Measurements from ENCODE around the gene RANBP1.

The RANBP1 gene

GRCh38 chr22:20149257-20150250 is 33.6 kb downstream of the RANBP1 start:
- Histone ChIP-seq H3K36me3 (ENCODE audit: control insufficient read depth, insufficient read depth, low read length) (peaks cover 4% of the 10 kb centered on the region), H3K9me3 (ENCODE audit: control insufficient read depth, low read length) (no peaks in the 10 kb centered on the region), H3K4me3 (ENCODE audit: extremely low read depth, insufficient read depth, low read length, poor library complexity, severe bottlenecking) (no peak overlapping the region), H3K4me1 (ENCODE audit: control insufficient read depth, insufficient read depth, low read length, poor library complexity, severe bottlenecking) (no peaks in the 10 kb centered on the region), H3K27ac (ENCODE audit: low read depth, low read length, severe bottlenecking) (no peak overlapping the region)
- WGBS, 2 experiments (ENCODE audit: insufficient coverage in 2 of 2) = 91 to 92% methylated on average over 16 to 27 of the region's 32 CpGs

DNA sequence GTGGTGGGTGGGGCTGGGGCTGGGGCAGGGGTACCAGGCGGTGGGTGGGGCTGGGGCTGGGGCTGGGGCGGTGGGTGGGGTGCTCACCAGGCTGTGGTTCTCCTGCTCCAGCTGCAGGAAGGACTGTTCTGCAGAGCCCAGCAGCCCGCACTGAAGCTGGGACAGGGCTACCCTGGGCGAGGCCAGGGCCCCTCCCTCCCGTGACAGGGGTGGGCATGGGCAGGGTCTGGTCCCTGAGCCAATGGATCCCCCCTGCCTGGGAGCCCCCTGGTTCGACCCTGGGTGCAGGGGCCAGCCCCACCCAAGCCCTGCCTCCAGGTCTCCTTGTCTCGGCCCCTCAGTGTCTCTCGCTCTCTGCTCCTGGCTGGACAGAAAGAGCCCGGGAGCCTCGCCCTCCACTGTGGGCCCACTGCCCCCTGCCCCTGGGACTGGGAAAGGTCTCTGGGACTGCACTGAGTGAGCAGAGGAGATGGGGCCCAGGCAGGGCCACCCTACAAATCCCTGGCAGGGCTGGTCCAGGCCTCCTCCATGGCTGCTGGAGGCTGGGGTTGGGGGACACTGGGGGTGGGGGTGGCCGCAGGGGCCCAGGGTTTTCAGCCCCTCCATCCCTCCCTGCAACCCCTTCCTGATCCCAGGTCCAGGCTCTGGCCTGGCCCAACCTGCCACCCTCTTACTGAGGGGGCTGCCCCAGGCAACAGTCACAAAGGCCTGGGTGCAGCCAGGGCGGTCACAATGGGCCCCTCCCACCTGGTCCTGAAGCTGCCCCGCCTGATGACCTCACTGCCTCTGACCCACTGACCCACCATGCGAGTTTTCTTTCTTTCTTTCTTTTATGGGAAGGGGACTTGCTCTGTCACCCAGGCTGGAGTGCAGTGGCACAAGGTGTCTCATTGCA is 34.7 kb downstream of the RANBP1 start, which contains the start of gene CCDC188:
Gene CCDC188, minus strand, starts transcription at position 675 of the 895 bp plus-strand sequence. Its CDS starts 69 bp downstream, at position 606.
- H3K4me1 ChIP-seq (ENCODE audit: control insufficient read depth, insufficient read depth, low read length, poor library complexity, severe bottlenecking) = no peaks in the 10 kb centered on the region
- no peak within 1 kb of the TSS for H3K27ac ChIP-seq (ENCODE audit: low read depth, low read length, severe bottlenecking)
- WGBS, 2 experiments (ENCODE audit: insufficient coverage in 2 of 2) = 90 to 93% methylated on average over 7 to 8 of the region's 14 CpGs
- H3K9me3 ChIP-seq (ENCODE audit: control insufficient read depth, low read length) = no peaks in the 10 kb centered on the region
- no peak within 1 kb of the TSS for H3K4me3 ChIP-seq (ENCODE audit: extremely low read depth, insufficient read depth, low read length, poor library complexity, severe bottlenecking)
- peaks cover 2% of the 10 kb centered on the region for H3K36me3 ChIP-seq (ENCODE audit: control insufficient read depth, insufficient read depth, low read length)

DNA sequence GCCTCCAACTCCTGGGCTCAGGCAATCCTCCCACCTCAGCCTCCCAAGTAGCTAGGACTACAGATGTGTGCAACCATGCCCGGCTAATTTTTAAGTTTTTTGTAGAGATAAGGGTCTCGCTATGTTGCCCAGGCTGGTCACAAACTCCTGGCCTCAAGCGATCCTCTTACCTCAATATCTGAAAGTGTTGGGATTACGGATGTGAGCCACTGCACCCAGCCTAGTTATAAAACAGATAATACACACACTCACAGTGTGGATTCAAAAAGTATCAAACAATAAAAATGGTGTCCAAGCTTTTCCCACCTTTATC is 35.3 kb downstream of the RANBP1 start:
- 100% methylated on average over 2 to 3 of the region's 4 CpGs for WGBS, 2 experiments (ENCODE audit: insufficient coverage in 2 of 2)

GRCh38 chr22:20152464-20152890 is 36.6 kb downstream of the RANBP1 start:
- H3K36me3 ChIP-seq (ENCODE audit: control insufficient read depth, insufficient read depth, low read length) = no peaks in the 10 kb centered on the region
- H3K4me3 ChIP-seq (ENCODE audit: extremely low read depth, insufficient read depth, low read length, poor library complexity, severe bottlenecking) = no peak overlapping the region
- H3K9me3 ChIP-seq (ENCODE audit: control insufficient read depth, low read length) = no peaks in the 10 kb centered on the region
- H3K4me1 ChIP-seq (ENCODE audit: control insufficient read depth, insufficient read depth, low read length, poor library complexity, severe bottlenecking) = no peaks in the 10 kb centered on the region
- H3K27ac ChIP-seq (ENCODE audit: low read depth, low read length, severe bottlenecking) = no peak overlapping the region
- WGBS, 2 experiments (ENCODE audit: insufficient coverage in 2 of 2) = 93 to 95% methylated on average over 8 to 14 of the region's 14 CpGs

More for the DNA sequence above, 35.3 kb downstream of the RANBP1 start:
- Histone ChIP-seq H3K4me1 (ENCODE audit: control insufficient read depth, insufficient read depth, low read length, poor library complexity, severe bottlenecking) (no peaks in the 10 kb centered on the region), H3K4me3 (ENCODE audit: extremely low read depth, insufficient read depth, low read length, poor library complexity, severe bottlenecking) (no peak overlapping the region), H3K36me3 (ENCODE audit: control insufficient read depth, insufficient read depth, low read length) (no peaks in the 10 kb centered on the region), H3K9me3 (ENCODE audit: control insufficient read depth, low read length) (no peaks in the 10 kb centered on the region), H3K27ac (ENCODE audit: low read depth, low read length, severe bottlenecking) (no peak overlapping the region)

- Histone ChIP-seq H3K27ac (ENCODE audit: low read depth, low read length, severe bottlenecking) (no peak overlapping the region), H3K9me3 (ENCODE audit: control insufficient read depth, low read length) (no peaks in the 10 kb centered on the region), H3K4me1 (ENCODE audit: control insufficient read depth, insufficient read depth, low read length, poor library complexity, severe bottlenecking) (peaks cover 2% of the 10 kb centered on the region), H3K4me3 (ENCODE audit: extremely low read depth, insufficient read depth, low read length, poor library complexity, severe bottlenecking) (no peak overlapping the region), H3K36me3 (ENCODE audit: control insufficient read depth, insufficient read depth, low read length) (no peaks in the 10 kb centered on the region)
- WGBS, 2 experiments (ENCODE audit: insufficient coverage in 2 of 2) = 76% methylated on average over 15 to 16 of the region's 16 CpGs
Observed at GRCh38 chr22:20153945-20154344, 38.0 kb downstream of the RANBP1 start.

- WGBS, 2 experiments (ENCODE audit: insufficient coverage in 2 of 2) = 75 to 86% methylated on average over 6 to 7 of the region's 14 CpGs
- no peak overlapping the region for H3K4me3 ChIP-seq (ENCODE audit: extremely low read depth, insufficient read depth, low read length, poor library complexity, severe bottlenecking)
Observed at GRCh38 chr22:20154602-20155187, 38.8 kb downstream of the RANBP1 start.

GRCh38 chr22:20155330-20156041 is 39.6 kb downstream of the RANBP1 start:
- H3K27ac ChIP-seq (ENCODE audit: low read depth, low read length, severe bottlenecking) = no peak overlapping the region
- H3K4me1 ChIP-seq (ENCODE audit: control insufficient read depth, insufficient read depth, low read length, poor library complexity, severe bottlenecking) = peaks cover 3% of the 10 kb centered on the region
- H3K9me3 ChIP-seq (ENCODE audit: control insufficient read depth, low read length) = no peaks in the 10 kb centered on the region
- no peak overlapping the region for H3K4me3 ChIP-seq (ENCODE audit: extremely low read depth, insufficient read depth, low read length, poor library complexity, severe bottlenecking)
- no peaks in the 10 kb centered on the region for H3K36me3 ChIP-seq (ENCODE audit: control insufficient read depth, insufficient read depth, low read length)
- 81 to 91% methylated on average over 21 to 22 of the region's 30 CpGs for WGBS, 2 experiments (ENCODE audit: insufficient coverage in 2 of 2)

More at GRCh38 chr22:20154602-20155187, 38.8 kb downstream of the RANBP1 start:
- Histone ChIP-seq H3K27ac (ENCODE audit: low read depth, low read length, severe bottlenecking) (no peak overlapping the region), H3K9me3 (ENCODE audit: control insufficient read depth, low read length) (no peaks in the 10 kb centered on the region), H3K36me3 (ENCODE audit: control insufficient read depth, insufficient read depth, low read length) (no peaks in the 10 kb centered on the region), H3K4me1 (ENCODE audit: control insufficient read depth, insufficient read depth, low read length, poor library complexity, severe bottlenecking) (peaks cover 3% of the 10 kb centered on the region)

DNA sequence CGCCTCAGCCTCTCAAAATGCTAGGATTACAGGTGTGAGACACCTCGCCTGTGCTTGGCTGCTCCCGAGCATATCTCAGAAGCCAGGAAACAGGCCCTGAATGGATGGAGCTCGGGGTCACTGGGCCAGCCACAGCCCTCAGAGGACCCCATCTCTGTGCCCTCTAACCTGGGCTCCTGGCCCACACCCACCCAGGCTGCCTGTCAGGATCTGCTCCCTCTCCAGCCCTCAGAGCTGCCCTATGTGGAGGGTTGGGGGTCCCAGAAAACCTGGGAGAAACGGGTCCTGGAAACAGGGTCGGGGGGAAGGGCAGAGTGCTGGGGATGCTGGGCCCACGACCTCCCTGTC is 40.1 kb downstream of the RANBP1 start:
- Histone ChIP-seq H3K36me3 (ENCODE audit: control insufficient read depth, insufficient read depth, low read length) (no peaks in the 10 kb centered on the region), H3K27ac (ENCODE audit: low read depth, low read length, severe bottlenecking) (no peak overlapping the region), H3K4me1 (ENCODE audit: control insufficient read depth, insufficient read depth, low read length, poor library complexity, severe bottlenecking) (peaks cover 3% of the 10 kb centered on the region), H3K4me3 (ENCODE audit: extremely low read depth, insufficient read depth, low read length, poor library complexity, severe bottlenecking) (no peak overlapping the region), H3K9me3 (ENCODE audit: control insufficient read depth, low read length) (no peaks in the 10 kb centered on the region)
- WGBS, 2 experiments (ENCODE audit: insufficient coverage in 2 of 2) = 84 to 89% methylated on average over 7 of the region's 7 CpGs

- 55 to 58% methylated on average over 14 to 15 of the region's 17 CpGs for WGBS, 2 experiments (ENCODE audit: insufficient coverage in 2 of 2)
- H3K36me3 ChIP-seq (ENCODE audit: control insufficient read depth, insufficient read depth, low read length) = no peaks in the 10 kb centered on the region
Observed at GRCh38 chr22:20156611-20157429, 40.9 kb downstream of the RANBP1 start.

More at GRCh38 chr22:20156611-20157429, 40.9 kb downstream of the RANBP1 start:
- Histone ChIP-seq H3K4me3 (ENCODE audit: extremely low read depth, insufficient read depth, low read length, poor library complexity, severe bottlenecking) (no peak overlapping the region), H3K9me3 (ENCODE audit: control insufficient read depth, low read length) (no peaks in the 10 kb centered on the region), H3K4me1 (ENCODE audit: control insufficient read depth, insufficient read depth, low read length, poor library complexity, severe bottlenecking) (peaks cover 3% of the 10 kb centered on the region), H3K27ac (ENCODE audit: low read depth, low read length, severe bottlenecking) (no peak overlapping the region)

All from mesodermal cell (in vitro differentiated cells).